ENCODE results near the gene FGD4. TPM values are rescaled to one million over a fixed set of nuclear protein-coding genes. Genes with fewer than 3 reads are reported as not detected.

The FGD4 gene
- total and polyA plus RNA-seq, 2 donors (not counting 3 experiments of a cell fraction or from before 2014, with no cell fraction given) = 6.6 to 44.7 TPM

DNA sequence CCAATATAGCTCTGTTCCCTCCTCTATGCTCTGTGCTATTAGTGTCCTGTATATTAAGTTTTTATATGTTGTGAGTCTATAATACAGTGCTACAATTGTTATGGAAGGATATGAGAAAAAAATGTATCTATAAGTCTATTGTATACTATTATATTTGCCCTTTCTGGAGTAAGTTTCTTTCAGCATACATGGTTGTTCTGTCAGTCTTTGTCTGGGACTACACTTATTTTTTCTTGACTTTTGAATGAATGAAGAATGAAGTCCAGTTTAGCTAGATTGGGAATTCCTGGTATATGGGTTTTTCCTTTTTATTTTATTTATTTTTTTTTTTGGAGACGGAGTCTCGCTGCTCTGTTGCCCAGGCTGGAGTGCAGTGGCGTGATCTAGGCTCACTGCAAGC lies 203.7 kb downstream of the FGD4 start:
- ChIA-PET CTCF (interaction anchor here (1.1 kb wide), 1 partner anchor 13 kb away, joined by 3 read pairs; no protein-coding TSS in a partner anchor), POLR2A (no interaction called here)
- Histone ChIP-seq H3K4me2 (ENCODE audit: insufficient read depth, low read length) (no peak overlapping the region), H4K20me1 (replicated peaks; ENCODE audit: control insufficient read depth, extremely low read depth, insufficient read depth, low read length) (no peaks in the 10 kb centered on the region), H3K9me1 (replicated peaks; ENCODE audit: control insufficient read depth, extremely low read depth, insufficient read depth, low read length) (no peaks in the 10 kb centered on the region), H2AFZ (ENCODE audit: low read depth, low read length) (no peak overlapping the region), H3K9ac (replicated peaks; ENCODE audit: extremely low read depth, insufficient read depth, low read length) (no peak overlapping the region), H3K27me3 (ENCODE audit: control insufficient read depth in 2 of 2, insufficient read depth in 2 of 2, low read length in 2 of 2) (no peaks in the 10 kb centered on the region), H3K79me2 (ENCODE audit: control insufficient read depth, insufficient read depth, low read length) (no peaks in the 10 kb centered on the region), H3K9me3 (replicated peaks; ENCODE audit: control insufficient read depth, insufficient read depth, low read length) (no peaks in the 10 kb centered on the region), H3K36me3 (ENCODE audit: control insufficient read depth in 2 of 2, extremely low read depth in 1 of 2, insufficient read depth in 2 of 2, low read length in 2 of 2) (peaks cover 6 to 8% of the 10 kb centered on the region in 2 experiments), H3K4me1 (ENCODE audit: control insufficient read depth, extremely low read depth, insufficient read depth, low read length) (peaks cover 8% of the 10 kb centered on the region), H3K27ac (ENCODE audit: insufficient read depth, low read depth, low read length) (no peak overlapping the region), H3K4me3 (replicated peaks in 1 of 3; ENCODE audit: insufficient read depth in 1 of 3, low read depth in 1 of 3, low read length in 3 of 3) (no peak overlapping the region)
- intact Hi-C loops (cut with micrococcal nuclease) (no loop called here), dilution Hi-C loops (cut with MboI; ENCODE audit: extremely low pct_ligation_motif_present, low sequenced_read_pairs) (no loop called here)
- BruUV-seq (replicated peaks) = no TSS peak
- DNase-seq (ENCODE audit: low read depth, low spot score) = no peak
- TF ChIP-seq, protein P1, sequence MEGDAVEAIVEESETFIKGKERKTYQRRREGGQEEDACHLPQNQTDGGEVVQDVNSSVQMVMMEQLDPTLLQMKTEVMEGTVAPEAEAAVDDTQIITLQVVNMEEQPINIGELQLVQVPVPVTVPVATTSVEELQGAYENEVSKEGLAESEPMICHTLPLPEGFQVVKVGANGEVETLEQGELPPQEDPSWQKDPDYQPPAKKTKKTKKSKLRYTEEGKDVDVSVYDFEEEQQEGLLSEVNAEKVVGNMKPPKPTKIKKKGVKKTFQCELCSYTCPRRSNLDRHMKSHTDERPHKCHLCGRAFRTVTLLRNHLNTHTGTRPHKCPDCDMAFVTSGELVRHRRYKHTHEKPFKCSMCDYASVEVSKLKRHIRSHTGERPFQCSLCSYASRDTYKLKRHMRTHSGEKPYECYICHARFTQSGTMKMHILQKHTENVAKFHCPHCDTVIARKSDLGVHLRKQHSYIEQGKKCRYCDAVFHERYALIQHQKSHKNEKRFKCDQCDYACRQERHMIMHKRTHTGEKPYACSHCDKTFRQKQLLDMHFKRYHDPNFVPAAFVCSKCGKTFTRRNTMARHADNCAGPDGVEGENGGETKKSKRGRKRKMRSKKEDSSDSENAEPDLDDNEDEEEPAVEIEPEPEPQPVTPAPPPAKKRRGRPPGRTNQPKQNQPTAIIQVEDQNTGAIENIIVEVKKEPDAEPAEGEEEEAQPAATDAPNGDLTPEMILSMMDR (IDR thresholded peaks at IDR 0.05; ENCODE audit: extremely low read depth in 1 of 2, insufficient read depth in 1 of 2, low read depth in 1 of 2, low read length in 2 of 2) = no peak
- TF ChIP-seq GATA2 (IDR thresholded peaks at IDR 0.05; ENCODE audit: insufficient read depth, insufficient read length, low read depth, low read length) = no peak
- TF ChIP-seq JUN (IDR thresholded peaks at IDR 0.05; ENCODE audit: borderline replicate concordance, insufficient read depth, insufficient read length, low read depth) = no peak
- no peak for TF ChIP-seq MYC (IDR thresholded peaks at IDR 0.05; ENCODE audit: low read depth, low read length)
- no peak for TF ChIP-seq POLR2A (IDR thresholded peaks at IDR 0.05; ENCODE audit: low read depth, low read length)
- no peak for TF ChIP-seq EZH2 (IDR thresholded peaks at IDR 0.05; ENCODE audit: borderline replicate concordance, low read depth, low read length, severe bottlenecking)
- TF ChIP-seq, protein P2, sequence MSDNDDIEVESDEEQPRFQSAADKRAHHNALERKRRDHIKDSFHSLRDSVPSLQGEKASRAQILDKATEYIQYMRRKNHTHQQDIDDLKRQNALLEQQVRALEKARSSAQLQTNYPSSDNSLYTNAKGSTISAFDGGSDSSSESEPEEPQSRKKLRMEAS (IDR thresholded peaks at IDR 0.05; ENCODE audit: insufficient read depth, insufficient read length) = no peak
- no peak for TF ChIP-seq FOS (IDR thresholded peaks at IDR 0.05; ENCODE audit: borderline replicate concordance, insufficient read depth, low read length)
- TF ChIP-seq POLR2AphosphoS5 (IDR thresholded peaks at IDR 0.05; ENCODE audit: insufficient read depth, low read depth, low read length) = no peak
- no peak for FAIRE-seq

Measured in endothelial cell of umbilical vein (primary cell).